HCT116 (cell line): ENCODE measurements around the gene ARHGAP45. TPM values are rescaled to one million over a fixed set of nuclear protein-coding genes. Genes with fewer than 3 reads are reported as not detected.

ENCODE experiments used
- ATAC-seq: fragments of 200-7000 bp; cut with Tn5 transposase; 2 replicates; pipeline ENCODE4 v1.9.1; 2020; ENCODE audit warnings: mild to moderate bottlenecking, moderate library complexity
- BruUV-seq: library from RNA; stranded (reverse); fragments of 400-500 nt; replicated peaks from 2 replicates; lab custom pipeline; 2021; lab: Mats Ljungman, UMichigan
- CTCF ChIA-PET: fragments of 300-600 bp; sonication (Branson Sonifier 250); formaldehyde crosslinking; loops from one replicate; lab custom pipeline; 2021; ENCODE audit warnings: antibody characterized with exemption; lab: Charles Lee
- POLR2A ChIA-PET: fragments of 300-600, 350-600 bp; sonication (Branson Sonifier 250); formaldehyde crosslinking; loops from one replicate; lab custom pipeline; 2021; ENCODE audit warnings: antibody characterized with exemption; lab: Charles Lee
- RAD21 ChIA-PET, 2 experiments: fragments of 300-600 bp; sonication (Branson Sonifier 250); formaldehyde crosslinking; loops; one replicate each; lab custom pipeline; 2023; ENCODE audit warnings: low total read pairs in 2 of 2; ENCODE audit not compliant: uncharacterized antibody in 2 of 2, unreplicated experiment in 2 of 2, low non-redundant PET in 1 of 2; lab: Charles Lee
- DNase-seq: peaks from one replicate; pipeline ENCODE4 v3.0.0-alpha.2; 2010; ENCODE audit warnings: low read depth, low spot score
- H2AFZ ChIP-seq: fragments of 200-600 bp; shearing (Covaris generic), sonication (generic); 2 replicates; pipeline ENCODE4 v1.6.1; 2017; ENCODE audit warnings: low read depth, mixed run types, mixed read lengths, antibody characterized with exemption, low read length; ENCODE audit not compliant: poor library complexity, severe bottlenecking
- H3K27ac ChIP-seq: 2 replicates; pipeline ENCODE4 v1.5.1; 2012; ENCODE audit warnings: low read depth, low read length
- H3K27me3 ChIP-seq: fragments of 200-600 bp; sonication (generic); 2 replicates; pipeline ENCODE4 v1.6.1; 2016; ENCODE audit warnings: mixed run types, low read length, mixed read lengths; ENCODE audit not compliant: insufficient read depth
- H3K36me3 ChIP-seq, 2 experiments: fragments of 200-500 bp in 1 of 2; fragments of 200-600 bp in 1 of 2; sonication (Bioruptor generic) in 1 of 2; sonication (generic) in 1 of 2; 2 replicates each; pipeline versions ENCODE4 v1.5.1 to v1.6.1; 2014 to 2016; ENCODE audit warnings: low read length in 2 of 2, inconsistent platforms in 1 of 2, mixed read lengths in 1 of 2, mixed run types in 1 of 2; ENCODE audit not compliant: insufficient read depth in 2 of 2, control insufficient read depth in 1 of 2
- H3K4me1 ChIP-seq, 2 experiments: fragments of 200-600 bp in 1 of 2; sonication (generic) in 1 of 2; 2 replicates each; pipeline versions ENCODE4 v1.5.1 to v1.6.1; 2012 to 2017; ENCODE audit warnings: low read length in 2 of 2, inconsistent platforms in 1 of 2, mild to moderate bottlenecking in 1 of 2, mixed read lengths in 1 of 2, mixed run types in 1 of 2, moderate library complexity in 1 of 2; ENCODE audit not compliant: insufficient read depth in 2 of 2, control insufficient read depth in 1 of 2
- H3K4me2 ChIP-seq: fragments of 200-600 bp; sonication (generic); 2 replicates; pipeline ENCODE4 v1.6.1; 2017; ENCODE audit warnings: mixed run types, low read length, mixed read lengths
- H3K4me3 ChIP-seq, 2 experiments: fragments of 200-600 bp in 1 of 2; sonication (generic) in 1 of 2; replicated peaks in 1 of 2; 2 replicates each; pipeline ENCODE4 v1.5.1; 2011 to 2016; ENCODE audit warnings: low read length in 2 of 2, control low read depth in 1 of 2, low read depth in 1 of 2, mild to moderate bottlenecking in 1 of 2, mixed read lengths in 1 of 2, mixed run types in 1 of 2
- H3K79me2 ChIP-seq: fragments of 200-600 bp; sonication (generic); 2 replicates; pipeline ENCODE4 v1.6.1; 2017; ENCODE audit warnings: mild to moderate bottlenecking, mixed run types, low read length, moderate library complexity, mixed read lengths; ENCODE audit not compliant: insufficient read depth
- H3K9ac ChIP-seq: fragments of 200-600 bp; sonication (generic); 2 replicates; pipeline ENCODE4 v1.6.1; 2016; ENCODE audit warnings: low read length, mixed read lengths
- H3K9me2 ChIP-seq: fragments of 200-600 bp; sonication (generic), shearing (Covaris generic); 2 replicates; pipeline ENCODE4 v1.6.1; 2017; ENCODE audit warnings: mixed run types, mild to moderate bottlenecking, moderate library complexity; ENCODE audit not compliant: insufficient read depth
- H3K9me3 ChIP-seq, 2 experiments: fragments of 200-500 bp in 1 of 2; fragments of 200-600 bp in 1 of 2; sonication (Bioruptor generic) in 1 of 2; sonication (generic) in 1 of 2; 2 replicates each; pipeline ENCODE4 v1.6.1; 2014 to 2017; ENCODE audit warnings: low read length in 2 of 2, mixed read lengths in 2 of 2, inconsistent platforms in 1 of 2, low read depth in 1 of 2, mild to moderate bottlenecking in 1 of 2, mixed run types in 1 of 2, moderate library complexity in 1 of 2; ENCODE audit not compliant: control insufficient read depth in 1 of 2, insufficient read depth in 1 of 2
- H4K20me1 ChIP-seq: fragments of 200-600 bp; sonication (generic), shearing (Covaris generic); 2 replicates; pipeline ENCODE4 v1.6.1; 2017; ENCODE audit warnings: mixed run types, mild to moderate bottlenecking, moderate library complexity; ENCODE audit not compliant: insufficient read depth
- CBX3 ChIP-seq: IDR thresholded peaks from 2 replicates; pipeline ENCODE4 v1.6.1; 2012; ENCODE audit warnings: low read depth
- CEBPB ChIP-seq: IDR thresholded peaks from 2 replicates; pipeline ENCODE4 v1.6.1; 2012; ENCODE audit warnings: low read depth
- EZH2phosphoT487 ChIP-seq: fragments of 200-600 bp; IDR thresholded peaks from 2 replicates; pipeline ENCODE4 v1.6.1; 2018; ENCODE audit warnings: antibody characterized with exemption, borderline replicate concordance
- JUND ChIP-seq: IDR thresholded peaks from 2 replicates; pipeline ENCODE4 v1.6.1; 2012
- POLR2AphosphoS5 ChIP-seq: IDR thresholded peaks from 2 replicates; pipeline ENCODE4 v1.6.1; 2011; ENCODE audit warnings: mild to moderate bottlenecking, low read depth, low read length, moderate library complexity
- RAD21 ChIP-seq: IDR thresholded peaks from 2 replicates; pipeline ENCODE4 v1.6.1; 2012; ENCODE audit warnings: low read depth, mild to moderate bottlenecking
- TCF7L2 ChIP-seq: IDR thresholded peaks from 2 replicates; pipeline ENCODE4 v1.7.0; 2011; ENCODE audit warnings: borderline replicate concordance, inconsistent platforms; ENCODE audit not compliant: insufficient read depth, insufficient read length; ENCODE audit errors: extremely low read depth
- ZFX ChIP-seq: fragments of 450-650 bp; IDR thresholded peaks from 2 replicates; pipeline ENCODE4 v1.6.1; 2017
- intact Hi-C: fragments of 100-400 bp; cut with micrococcal nuclease; formaldehyde crosslinking; loops from 2 replicates; pipeline ENCODE4 v1.10.0; 2022
- total RNA-seq: library from RNA; stranded (reverse); gene quantifications from one replicate; pipeline ENCODE4 v1.2.1, GENCODE V29; 2021; ENCODE audit not compliant: unreplicated experiment
- TF ChIP-seq, protein P1 (sequence below): IDR thresholded peaks from 2 replicates; pipeline ENCODE4 v1.6.1; 2011; ENCODE audit warnings: mild to moderate bottlenecking, low read length, moderate library complexity; ENCODE audit not compliant: insufficient replicate concordance; ENCODE audit errors: extremely low read depth
- TF ChIP-seq, protein P2 (sequence below): IDR thresholded peaks from 2 replicates; pipeline ENCODE4 v1.6.1; 2012
- TF ChIP-seq, protein P3 (sequence below): IDR thresholded peaks from 2 replicates; pipeline ENCODE4 v1.6.1; 2012; ENCODE audit warnings: low read depth

ARHGAP45 gene
- total RNA-seq, 1 experiment from 2014 or later: 30.4 TPM

GRCh38 chr19:1097810-1098176 lies 30.8 kb downstream of the ARHGAP45 start:
- H3K4me3 ChIP-seq: no peak overlapping the region
- ChIA-PET RAD21 (no interaction called here), POLR2A (no interaction called here), CTCF (no interaction called here)
- no peaks in the 10 kb centered on the region; the same call in 1 of the 2 replicates for H4K20me1 ChIP-seq
- TF ChIP-seq, protein P1, sequence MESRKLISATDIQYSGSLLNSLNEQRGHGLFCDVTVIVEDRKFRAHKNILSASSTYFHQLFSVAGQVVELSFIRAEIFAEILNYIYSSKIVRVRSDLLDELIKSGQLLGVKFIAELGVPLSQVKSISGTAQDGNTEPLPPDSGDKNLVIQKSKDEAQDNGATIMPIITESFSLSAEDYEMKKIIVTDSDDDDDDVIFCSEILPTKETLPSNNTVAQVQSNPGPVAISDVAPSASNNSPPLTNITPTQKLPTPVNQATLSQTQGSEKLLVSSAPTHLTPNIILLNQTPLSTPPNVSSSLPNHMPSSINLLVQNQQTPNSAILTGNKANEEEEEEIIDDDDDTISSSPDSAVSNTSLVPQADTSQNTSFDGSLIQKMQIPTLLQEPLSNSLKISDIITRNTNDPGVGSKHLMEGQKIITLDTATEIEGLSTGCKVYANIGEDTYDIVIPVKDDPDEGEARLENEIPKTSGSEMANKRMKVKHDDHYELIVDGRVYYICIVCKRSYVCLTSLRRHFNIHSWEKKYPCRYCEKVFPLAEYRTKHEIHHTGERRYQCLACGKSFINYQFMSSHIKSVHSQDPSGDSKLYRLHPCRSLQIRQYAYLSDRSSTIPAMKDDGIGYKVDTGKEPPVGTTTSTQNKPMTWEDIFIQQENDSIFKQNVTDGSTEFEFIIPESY: no peak
- TF ChIP-seq, protein P2, sequence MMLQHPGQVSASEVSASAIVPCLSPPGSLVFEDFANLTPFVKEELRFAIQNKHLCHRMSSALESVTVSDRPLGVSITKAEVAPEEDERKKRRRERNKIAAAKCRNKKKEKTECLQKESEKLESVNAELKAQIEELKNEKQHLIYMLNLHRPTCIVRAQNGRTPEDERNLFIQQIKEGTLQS: no peak
- TF ChIP-seq CBX3 (no peak), JUND (no peak), RAD21 (no peak), POLR2AphosphoS5 (no peak), CEBPB (no peak), TCF7L2 (no peak), ZFX (no peak), EZH2phosphoT487 (no peak)
- TF ChIP-seq, protein P3, sequence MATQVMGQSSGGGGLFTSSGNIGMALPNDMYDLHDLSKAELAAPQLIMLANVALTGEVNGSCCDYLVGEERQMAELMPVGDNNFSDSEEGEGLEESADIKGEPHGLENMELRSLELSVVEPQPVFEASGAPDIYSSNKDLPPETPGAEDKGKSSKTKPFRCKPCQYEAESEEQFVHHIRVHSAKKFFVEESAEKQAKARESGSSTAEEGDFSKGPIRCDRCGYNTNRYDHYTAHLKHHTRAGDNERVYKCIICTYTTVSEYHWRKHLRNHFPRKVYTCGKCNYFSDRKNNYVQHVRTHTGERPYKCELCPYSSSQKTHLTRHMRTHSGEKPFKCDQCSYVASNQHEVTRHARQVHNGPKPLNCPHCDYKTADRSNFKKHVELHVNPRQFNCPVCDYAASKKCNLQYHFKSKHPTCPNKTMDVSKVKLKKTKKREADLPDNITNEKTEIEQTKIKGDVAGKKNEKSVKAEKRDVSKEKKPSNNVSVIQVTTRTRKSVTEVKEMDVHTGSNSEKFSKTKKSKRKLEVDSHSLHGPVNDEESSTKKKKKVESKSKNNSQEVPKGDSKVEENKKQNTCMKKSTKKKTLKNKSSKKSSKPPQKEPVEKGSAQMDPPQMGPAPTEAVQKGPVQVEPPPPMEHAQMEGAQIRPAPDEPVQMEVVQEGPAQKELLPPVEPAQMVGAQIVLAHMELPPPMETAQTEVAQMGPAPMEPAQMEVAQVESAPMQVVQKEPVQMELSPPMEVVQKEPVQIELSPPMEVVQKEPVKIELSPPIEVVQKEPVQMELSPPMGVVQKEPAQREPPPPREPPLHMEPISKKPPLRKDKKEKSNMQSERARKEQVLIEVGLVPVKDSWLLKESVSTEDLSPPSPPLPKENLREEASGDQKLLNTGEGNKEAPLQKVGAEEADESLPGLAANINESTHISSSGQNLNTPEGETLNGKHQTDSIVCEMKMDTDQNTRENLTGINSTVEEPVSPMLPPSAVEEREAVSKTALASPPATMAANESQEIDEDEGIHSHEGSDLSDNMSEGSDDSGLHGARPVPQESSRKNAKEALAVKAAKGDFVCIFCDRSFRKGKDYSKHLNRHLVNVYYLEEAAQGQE: no peak
- H3K9me3 ChIP-seq: peaks cover 0 to 4% of the 10 kb centered on the region in 2 experiments; a peak in 1 of 4 replicates
- intact Hi-C loops: no loop called here
- no peak overlapping the region for H2AFZ ChIP-seq
- H3K36me3 ChIP-seq: peaks cover 6 to 15% of the 10 kb centered on the region in 2 experiments; a peak in 3 of 4 replicates
- no peak for DNase-seq
- peaks cover 25% of the 10 kb centered on the region for H3K79me2 ChIP-seq
- no peaks in the 10 kb centered on the region for H3K9me2 ChIP-seq
- no peak overlapping the region for H3K9ac ChIP-seq
- no peaks in the 10 kb centered on the region for H3K27me3 ChIP-seq
- H3K4me1 ChIP-seq: peaks cover 33 to 65% of the 10 kb centered on the region in 2 experiments
- ATAC-seq: no peak
- H3K27ac ChIP-seq: no peak overlapping the region; the same call in 1 of the 2 replicates
- BruUV-seq: no TSS peak
- no peak overlapping the region for H3K4me2 ChIP-seq
